Measurements from ENCODE around the gene CABP7.

CABP7 gene

DNA sequence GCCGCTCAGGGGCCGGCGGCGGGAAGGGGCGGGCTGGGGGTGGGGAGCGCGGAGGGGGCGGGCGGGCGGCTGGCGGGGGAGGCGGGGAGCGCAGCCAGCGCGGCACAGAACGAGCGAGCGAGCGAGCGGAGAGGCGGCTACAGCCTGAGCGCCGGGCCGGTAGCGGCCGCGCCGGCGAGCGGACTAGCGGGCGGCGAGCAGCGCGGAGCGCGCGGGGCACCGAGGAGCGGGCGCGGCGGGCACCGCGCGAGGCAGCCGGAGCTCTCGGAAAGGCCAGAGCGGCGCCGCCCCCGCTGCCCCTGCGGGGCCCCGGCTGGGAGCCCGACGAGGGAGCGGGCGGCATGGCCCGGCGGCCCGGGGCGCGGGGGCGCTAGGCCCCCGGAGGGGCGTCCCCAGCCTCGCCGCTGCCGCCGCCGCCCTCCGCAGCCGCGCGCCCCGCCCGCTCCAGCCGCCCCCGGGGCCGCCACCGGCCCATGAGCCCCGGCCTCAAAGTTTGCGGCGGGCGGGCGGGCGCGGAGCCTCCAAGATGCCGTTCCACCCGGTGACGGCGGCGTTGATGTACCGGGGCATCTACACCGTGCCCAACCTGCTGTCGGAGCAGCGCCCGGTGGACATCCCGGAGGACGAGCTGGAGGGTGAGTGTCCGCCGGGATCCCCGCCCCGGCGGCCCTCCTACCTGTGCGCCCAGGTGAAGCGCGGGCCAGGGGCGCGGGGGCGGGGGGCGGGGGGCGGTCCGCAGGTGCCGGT lies at the start of gene CABP7:
Gene CABP7 (plus strand): TSS at position 105 of the 747 bp plus-strand sequence. CDS start 422 bp downstream, at position 527.
- DNase-seq: no peak

DNA sequence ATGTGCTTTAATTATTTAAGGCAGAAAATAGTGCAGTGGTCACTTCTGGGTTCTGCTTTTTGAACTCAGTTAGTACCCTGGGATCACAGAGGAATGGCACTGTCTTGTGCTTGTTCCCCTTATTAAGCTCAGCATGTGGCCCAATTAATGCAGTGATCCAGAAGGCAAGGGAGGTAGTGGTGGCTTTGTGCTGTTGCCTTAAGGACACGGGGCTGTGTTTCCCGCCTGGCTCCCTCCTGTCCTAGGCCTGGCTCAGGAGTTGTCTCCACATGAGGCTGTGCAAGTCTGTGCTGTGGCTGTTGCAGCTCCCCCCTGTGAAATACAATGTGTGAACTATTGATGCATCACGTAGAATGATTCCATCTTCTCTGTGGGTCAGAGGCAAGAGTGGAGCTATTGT lies 49.2 kb upstream of the CABP7 start:
- DNase-seq: no peak

DNA sequence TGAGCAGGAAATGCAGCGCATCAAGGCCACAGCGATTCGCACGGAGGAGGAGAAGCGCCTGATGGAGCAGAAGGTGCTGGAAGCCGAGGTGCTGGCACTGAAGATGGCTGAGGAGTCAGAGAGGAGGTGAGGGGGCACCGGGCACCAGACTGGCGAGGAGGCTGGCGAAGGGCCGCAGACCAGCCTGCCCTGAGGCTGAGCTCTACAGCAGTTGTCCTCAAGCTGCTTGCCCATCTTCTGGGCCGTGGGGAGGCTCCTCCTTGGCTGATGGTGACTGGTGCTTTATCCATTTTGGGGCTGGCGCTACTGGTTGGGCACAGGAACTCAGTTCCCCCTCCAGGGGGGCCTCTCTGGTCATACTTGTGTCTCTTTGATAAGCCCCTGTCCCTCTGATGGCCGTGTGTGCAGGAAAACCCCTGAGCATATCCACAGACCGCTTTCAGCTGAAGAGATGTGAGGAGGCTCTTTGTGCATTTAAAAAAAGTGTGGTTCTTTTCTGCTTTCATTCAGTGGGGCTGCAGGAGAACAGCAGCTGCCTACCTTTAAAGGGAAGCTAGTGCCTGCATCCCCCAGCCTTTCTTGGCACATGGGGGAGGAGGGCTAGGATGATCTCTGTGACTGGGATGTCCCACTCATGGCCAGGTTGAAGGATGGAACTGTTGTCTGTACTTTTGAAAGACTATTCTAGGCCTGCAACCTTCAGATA lies 46.3 kb upstream of the CABP7 start:
- no peak for DNase-seq

DNA sequence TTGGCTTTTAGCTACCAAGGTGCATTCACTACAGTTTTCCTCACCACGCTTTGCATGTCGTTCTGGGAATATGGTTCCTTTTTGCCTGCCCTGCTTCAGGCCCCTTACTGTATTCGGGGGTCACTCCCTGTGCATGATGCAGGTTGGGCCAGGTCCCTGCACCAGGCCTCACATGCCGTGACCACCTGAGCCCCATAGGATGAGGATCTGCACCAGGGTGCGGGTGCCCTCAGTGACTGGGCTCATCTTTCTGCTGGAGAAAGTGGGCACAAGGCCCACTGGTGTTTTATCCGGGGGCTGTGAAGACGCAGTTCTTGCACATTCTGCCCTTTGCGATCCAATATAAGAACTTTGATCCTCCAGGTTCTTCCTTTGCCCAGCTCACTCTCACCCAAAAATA lies 45.7 kb upstream of the CABP7 start:
- no peak for DNase-seq

DNA sequence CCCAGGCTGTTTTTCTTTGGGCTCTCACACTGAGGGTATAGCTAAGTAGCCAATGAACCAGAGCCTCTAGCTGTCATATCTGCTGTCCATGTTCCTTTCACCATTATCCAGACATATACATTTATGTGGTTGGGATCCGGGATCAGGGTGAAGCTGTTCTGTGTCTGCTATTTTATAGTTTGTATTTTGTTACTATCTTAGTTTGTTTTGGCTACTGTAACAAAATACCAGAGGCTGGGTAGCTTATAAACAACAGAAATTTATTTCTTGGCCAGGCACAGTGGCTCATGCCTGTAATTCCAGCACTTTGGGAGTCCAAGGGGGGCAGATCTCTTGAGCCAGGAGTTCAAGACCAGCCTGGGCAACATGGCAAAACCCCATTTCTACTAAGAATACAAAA lies 40.5 kb upstream of the CABP7 start:
- DNase-seq: no peak

DNA sequence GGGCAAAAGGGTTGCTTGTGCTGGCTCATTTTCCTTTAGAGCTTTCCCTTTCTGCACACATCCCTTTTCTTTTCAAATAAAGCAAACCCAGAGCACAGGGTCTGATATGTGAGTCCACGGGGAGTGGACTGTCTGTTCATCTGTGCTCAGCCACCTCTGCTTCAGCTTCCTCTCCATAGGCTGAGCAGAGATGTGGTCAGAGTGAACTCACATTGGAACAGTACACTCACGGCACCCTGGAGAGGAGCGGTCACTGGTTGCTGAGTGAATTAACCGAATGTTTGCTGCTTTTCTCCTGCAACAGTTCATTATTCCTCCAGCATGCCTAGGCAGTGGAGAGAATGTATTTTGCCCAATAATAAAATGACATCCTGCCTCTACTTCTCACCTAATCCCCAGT lies 36.3 kb upstream of the CABP7 start:
- no peak for DNase-seq

DNA sequence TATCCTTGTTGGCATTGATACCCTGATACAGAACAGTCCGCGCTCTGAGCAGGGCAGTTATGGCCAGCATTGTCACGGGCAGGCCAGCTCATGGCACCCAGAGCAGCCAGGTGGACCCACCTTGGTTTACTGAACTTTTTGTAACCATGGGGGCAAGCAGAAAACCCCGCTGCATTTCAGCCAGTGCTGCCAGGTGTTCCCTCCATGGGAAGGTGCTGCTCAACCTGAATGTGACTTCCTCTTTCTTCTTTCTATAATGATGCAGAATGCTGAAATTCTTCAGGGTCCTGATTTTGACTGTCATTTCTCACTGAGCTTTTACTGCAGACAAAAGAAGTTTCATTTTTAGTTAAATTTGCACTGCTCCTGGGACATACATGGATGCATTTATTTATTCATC lies 35.6 kb upstream of the CABP7 start:
- no peak for DNase-seq

DNA sequence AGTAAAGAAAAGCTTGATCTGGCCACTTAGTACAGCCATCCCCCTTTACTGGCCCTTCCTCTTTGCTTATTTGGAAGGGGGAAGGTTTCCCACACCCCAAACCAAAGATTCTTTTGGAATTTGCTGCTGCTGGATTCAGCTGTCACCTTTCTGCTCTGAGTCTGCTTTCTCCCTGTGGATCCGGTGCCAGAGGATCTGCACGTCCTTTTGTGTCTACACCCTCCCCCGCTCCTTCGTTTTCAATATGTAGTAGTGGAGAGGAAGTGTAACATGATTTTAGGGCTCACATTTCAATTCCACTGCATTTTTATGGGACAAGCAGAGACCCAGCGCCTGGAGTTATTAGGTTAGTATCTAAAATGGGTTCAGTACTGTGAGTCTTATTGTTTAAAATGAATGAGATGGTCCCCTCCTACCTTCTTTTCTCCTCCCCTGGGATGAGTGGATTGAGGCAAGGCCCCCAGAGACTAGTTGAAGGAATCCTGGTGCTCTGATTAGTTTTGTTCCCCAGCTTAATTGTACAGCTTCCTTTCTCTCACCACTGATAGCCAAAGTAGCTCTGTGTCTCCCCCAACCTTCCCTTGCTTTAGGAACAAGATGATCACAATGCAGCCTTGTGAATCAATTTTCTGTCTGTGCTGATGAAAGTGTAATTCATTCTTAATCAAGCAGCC lies 30.5 kb upstream of the CABP7 start:
- no peak for DNase-seq

DNA sequence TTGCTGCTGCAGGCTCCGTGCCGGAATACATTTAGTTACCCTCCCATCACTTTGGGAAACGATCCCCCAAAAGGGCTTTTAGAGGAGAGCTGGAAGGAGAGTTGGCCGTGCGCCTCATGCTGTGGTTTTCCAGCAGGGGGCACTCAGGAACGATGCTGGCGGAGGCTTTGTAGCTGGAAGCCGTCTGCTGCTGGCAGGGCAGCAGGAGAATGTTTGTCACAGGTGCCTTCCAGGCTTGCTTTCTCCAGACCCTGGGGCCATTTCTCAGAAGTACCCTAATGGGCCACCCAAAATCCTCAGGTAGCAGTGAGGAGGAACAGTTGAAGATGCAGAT lies 30.0 kb upstream of the CABP7 start:
- peak; percentile 19 for DNase-seq

DNA sequence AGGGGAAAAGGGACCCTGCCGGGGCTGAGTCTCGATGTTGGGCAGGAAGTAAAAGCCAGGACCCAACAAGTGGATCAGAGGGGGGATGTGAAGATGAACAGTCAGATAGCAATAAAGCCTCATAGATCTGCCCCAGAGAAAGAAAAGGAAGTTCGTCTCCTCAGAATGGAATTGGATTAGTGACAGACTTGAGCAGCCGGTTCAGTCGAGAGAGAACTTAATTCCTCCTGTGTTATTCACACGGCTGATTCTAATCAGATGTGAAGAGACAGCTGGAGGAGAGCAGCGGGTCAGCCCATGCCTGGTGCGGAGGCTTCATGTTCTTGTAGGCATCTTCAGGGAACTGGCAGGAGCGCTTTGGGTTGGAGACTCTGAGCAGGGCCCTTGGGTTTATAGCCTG lies 29.3 kb upstream of the CABP7 start:
- no peak for DNase-seq

DNA sequence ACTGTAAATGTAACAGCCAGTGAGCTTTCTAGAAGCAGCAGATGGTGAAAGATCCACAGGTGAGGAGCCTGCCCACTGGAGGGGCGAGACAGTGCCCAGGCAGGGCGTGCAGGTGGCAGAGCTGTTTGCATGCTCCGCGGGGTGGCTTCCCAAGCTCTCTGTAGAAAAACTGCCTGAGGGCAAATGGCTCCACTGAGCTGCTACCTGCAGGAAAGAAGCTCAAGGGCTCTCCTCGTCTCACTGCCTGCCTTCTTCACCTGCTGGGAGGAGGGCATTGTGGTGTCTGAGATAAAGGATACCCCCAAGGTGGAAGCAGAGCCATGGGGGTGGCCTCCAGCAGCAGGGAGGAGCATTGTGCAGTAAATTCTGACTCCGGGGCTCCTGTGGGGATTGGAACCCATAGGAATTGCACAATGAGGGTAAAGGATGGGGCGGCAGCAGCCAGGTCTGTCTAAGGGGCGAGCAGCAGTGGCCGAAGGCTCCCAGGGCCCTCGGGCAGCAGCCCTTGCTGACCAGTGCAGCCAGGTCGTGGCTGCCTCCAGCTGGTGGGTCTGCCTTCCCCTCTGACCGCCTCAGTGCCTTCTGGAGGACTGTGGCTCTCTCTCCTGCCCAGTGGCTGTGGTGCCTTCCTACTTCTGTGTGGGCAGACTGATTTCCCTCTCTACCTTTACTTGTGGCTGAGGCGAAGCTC lies 28.0 kb upstream of the CABP7 start:
- no peak for DNase-seq

DNA sequence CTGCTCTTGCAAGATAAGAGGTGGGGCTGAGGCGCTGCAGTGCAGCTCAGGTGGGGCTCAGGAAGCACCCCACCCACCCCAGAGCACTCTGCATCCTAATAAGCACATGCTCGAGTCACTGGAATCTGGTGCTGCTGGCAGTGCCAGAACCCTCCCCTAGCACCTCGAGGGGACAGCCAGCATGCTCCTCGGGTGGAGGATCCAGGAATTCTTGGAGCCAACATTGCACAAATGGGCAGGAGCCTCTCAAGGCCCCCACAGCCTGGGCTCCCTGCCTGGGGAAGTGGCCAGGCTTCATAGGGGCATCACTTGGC lies 27.5 kb upstream of the CABP7 start:
- no peak for DNase-seq

DNA sequence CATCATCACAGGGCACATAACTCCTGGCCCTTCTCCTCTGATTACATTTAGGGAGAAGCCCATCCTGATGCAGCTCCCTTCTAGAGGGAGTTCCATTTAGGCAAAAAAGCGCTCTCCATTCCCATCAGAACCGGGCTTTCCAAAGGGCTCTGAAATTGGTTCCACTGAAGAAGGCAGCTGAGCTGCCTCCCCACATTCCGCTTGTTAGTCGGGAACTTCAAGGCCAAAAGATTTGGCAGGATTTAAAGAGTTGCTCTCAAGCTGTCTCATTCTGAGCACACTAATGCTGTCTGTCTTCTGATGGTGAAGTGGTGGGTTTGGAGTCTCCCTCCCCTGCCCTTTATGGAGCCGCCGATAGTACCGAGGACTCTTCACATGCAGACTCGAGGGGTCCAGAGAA lies 26.6 kb upstream of the CABP7 start:
- DNase-seq: no peak

DNA sequence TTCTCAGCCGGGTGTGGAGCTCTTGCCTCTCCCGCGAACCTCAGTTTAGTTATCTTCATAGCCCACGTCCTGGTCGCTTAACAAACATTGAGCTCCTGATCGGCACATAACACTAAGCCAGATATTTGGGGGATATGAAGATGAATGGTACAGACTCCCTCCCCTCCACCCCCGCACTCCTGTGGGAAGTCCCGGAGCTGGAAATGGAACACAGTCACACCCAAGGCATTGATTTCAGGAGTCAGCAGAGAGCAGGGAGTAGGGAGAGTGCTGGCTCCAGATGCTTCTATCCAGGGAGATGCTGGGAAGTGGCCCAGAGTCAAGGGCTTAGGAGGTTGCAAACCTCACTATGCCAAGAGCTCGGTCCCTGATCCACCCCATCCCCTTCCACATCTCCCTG lies 26.1 kb upstream of the CABP7 start:
- no peak for DNase-seq

DNA sequence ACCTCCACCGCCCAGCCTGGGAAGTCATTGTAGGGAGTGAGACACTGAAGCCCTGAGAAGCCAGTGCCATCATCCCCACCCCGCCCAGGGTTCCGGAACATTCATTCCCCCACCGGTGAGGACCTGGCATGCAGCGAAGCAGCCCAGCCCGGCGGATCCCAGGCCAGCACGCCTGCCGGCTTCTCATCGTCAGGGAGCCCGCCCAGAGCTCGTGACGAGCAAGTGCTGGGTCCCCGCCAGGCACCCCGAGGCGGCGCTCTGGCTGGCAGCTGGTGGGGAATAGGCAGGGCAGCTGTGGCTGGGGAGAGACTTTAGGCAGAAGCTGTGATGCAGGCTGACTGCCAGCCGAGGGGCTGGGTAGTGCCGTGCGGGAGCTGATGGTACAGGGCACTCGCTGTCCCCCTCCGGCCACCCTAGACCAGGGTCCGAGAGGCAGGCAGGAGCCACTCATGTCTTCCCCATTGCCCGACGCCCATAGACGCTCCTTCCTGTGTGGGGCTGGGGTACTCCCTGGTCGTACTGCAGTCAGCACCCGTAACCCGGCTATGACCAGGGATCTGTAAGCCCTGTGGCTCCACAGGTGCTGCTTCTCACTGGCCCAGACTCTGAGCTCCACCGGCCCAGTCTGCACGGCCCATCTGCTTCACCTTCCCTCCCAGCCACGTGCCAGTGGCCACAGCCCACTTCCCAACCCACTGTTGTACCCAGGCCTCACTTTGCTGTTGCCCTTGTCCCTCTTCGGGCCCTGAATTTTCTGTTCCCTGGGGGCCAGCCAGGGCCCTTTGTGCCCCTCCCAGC lies 24.5 kb upstream of the CABP7 start:
- DNase-seq: no peak

DNA sequence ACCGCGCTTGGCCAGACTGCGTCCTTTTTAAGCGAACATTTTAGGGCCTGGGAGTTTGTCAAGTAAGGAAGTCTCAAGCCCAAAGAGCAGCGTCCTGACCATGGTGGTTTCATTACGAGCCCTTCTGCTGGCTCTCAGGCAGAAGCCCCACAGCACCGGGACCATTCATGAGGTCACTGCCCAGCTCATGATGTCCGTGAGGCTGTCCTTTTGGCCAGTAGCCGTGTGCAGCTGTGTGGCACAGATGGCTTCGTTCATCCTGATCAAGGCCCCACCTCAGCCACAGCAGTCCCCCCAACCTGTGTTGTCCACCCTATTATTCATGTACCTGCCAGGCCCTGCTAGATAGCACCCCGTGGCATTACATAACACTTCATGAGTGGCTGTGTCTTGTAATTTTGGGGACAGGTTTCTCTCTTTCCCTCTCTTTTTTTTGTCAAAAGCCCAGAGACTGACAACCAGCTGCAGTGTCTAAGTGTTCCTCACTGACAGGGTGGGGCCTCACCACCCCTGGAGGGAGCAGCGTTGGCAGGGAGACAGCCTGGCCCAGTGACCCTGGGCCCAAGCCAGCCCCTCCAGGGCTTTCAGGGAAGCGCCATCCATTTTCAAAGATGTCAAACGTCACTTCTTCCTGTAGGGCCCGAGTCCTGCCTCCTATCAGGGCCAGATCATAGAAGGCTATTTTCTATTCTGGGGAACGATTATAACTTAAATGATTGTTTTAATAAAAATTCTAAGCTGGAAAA lies 21.8 kb upstream of the CABP7 start:
- no peak for DNase-seq

DNA sequence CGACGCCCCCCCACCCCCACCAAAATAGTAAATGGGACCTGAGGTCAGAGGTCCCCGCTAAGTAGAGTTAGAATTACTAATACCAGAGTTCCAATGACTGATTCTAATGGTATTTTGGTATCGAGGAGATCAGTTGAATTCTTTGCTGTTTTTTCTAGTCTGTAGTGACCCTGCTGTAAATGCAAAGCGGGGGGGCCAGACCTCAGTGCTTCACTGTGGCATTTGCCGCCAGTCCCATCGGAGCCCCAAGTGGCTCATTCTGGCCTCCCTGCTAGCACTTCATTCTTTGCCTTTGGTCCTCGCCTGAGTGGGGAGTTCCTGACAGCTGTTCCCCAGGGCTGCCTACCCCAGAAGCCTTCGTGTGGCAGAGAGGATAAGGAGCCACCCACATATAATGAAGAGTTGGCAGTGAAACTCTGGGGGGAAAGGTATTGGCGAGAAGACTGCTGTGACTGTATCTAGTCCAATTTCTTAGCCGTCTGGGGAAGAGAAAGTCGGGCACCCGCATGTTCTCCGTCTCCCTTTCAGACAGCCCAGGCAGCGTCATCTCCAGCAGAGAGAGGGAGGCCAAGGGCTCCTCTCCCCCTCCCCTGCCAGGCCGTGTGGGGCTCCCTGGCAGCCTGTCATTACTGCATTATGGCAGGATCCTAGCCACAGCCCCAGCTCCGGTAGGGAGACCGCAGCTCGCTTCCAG lies 19.4 kb upstream of the CABP7 start:
- DNase-seq: no peak

DNA sequence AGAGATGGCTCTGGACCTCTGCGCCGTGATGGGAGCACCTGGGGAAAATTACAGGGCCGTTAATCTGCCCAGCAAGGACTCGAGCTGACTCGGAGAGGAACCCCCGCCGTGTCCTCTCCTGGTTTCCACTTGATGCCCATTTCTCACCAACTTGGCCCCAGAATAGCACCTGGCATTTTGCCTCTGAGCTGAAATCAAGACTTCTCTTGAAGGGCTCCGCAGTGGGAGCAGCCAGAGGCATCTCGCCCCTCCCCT lies 19.0 kb upstream of the CABP7 start:
- no peak for DNase-seq

DNA sequence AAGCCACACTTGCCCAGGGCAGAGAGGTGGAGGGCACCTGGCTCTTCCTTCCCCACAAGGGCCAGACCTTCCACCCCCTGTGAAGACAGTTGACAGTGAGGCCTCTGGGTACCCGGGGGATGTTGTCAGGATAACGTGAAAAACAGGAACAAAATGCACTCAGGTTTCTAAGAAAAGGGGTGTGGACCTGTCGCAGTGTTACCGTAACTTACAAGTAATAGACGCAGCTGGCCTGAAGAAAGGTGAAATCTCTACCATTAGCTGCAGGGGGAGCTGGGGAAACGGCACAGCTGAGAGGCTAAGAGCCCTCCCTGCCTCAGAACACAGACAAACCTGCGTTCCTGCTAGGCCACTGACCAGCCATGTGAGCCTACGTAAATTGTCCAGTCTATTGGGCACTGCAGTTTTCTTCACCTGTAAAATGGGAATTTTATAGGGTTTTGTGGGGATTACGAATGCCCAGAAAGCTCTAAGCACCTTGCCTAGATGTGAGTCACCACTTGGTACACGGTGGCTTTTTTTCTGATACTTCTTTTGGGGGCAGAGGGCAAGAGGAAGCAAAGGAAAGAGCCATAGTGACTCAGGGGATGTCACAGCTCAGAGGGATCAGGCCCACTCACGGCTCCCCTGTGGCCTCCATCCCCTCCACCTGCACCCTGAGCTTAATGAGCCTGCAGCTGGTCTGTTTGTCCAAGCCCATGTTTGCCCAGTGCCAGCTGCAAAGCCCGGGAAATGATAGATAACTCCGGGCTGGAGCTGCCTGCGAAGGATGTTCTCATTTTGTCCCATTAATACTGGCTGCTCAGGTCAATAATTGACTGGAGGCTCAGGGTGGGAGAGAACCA lies 18.4 kb upstream of the CABP7 start:
- DNase-seq: no peak

DNA sequence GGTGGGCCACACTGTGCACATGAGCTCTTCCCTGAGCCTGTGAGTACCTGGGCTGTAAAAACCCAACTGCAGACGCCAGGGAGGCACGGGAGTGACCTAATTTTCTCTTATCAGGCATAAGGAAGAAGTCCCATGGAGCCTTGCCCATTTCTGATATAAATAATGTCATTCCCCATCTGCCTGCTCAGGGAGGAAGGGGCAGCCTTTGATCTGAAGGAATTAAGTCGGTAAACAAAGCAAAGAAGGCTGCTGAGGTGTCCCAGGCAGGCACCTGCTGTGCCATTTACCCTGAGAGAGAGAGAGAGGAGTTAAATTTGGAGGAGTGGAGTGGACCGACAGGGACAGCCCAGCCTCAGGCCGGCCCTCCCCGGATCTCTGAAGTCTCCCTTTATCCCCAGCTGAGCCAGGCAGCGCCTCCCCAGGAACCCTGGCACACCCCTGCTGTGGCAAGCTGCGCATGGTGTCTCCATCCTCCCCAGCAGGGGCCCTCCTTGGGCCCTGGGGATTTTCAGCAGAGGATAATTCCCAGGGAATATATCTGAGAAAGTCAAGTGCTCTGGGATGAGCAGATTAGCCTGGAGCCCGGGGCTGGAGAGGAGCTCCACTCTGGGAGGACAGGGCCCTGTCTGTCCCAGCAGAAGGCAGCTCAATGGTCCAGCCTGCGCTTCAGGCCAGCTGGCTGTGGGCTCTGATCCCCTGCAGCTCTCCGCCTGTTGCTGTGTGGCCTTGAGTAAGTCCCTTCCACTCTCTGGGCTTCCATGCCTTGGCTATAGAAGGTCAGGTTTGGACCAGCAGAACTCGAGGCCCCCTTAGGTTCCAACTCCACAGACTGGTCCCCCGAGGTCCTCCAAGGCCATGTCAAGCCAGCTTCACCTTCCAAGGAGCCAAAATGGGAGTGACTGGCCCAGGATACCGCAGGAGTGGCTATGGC lies 17.5 kb upstream of the CABP7 start:
- DNase-seq: no peak

All from activated T-cell treated with anti-CD3 and anti-CD28 coated beads for 4 hours (primary cell).